Astrocyte (in vitro differentiated cells and primary cell): ENCODE results near the gene MYCBP2.

Source experiments
- CTCF ChIP-seq: IDR thresholded peaks from 2 replicates; pipeline ENCODE4 v1.5.1; 2011; ENCODE audit warnings: low read depth, mild to moderate bottlenecking, inconsistent platforms, low read length, moderate library complexity; ENCODE audit not compliant: insufficient read depth
- EZH2 ChIP-seq: IDR thresholded peaks from 2 replicates; pipeline ENCODE4 v1.6.1; 2012; ENCODE audit warnings: mild to moderate bottlenecking, low read length, inconsistent platforms; ENCODE audit not compliant: insufficient read depth

DNA sequence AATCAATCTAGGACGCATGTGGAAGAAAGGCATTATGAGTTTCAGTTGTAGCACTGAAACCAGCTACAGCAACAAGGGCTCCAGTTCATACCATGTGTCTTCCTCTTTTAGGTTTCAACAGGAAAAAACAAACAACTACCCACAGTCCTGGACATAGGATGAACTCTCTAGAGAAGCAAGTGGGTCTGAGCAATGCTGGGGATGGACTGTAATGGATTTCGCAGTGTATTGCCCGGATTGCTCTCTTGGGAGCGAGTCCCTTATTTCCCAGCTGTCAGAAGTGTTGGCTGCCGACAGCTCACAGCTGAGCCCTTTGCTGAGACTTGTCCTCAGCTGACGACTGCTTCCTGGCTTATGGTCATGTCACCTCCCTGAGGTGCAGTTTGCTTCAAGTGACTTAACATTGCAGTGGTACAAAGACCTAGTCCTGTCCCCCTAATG lies 12.1 kb upstream of the MYCBP2 start:
- no peak for TF ChIP-seq CTCF
- TF ChIP-seq EZH2, result no peak
